PC-3 (cell line): Measurements from ENCODE around the gene ARHGEF37. TPM values are rescaled to one million over a fixed set of nuclear protein-coding genes. Genes with fewer than 3 reads are reported as not detected.

Experiments
- ATAC-seq: fragments of 200-7000 bp; cut with Tn5 transposase; 2 replicates; pipeline ENCODE4 v1.9.1; 2020; ENCODE audit warnings: mild to moderate bottlenecking, moderate library complexity
- BruUV-seq: library from RNA; stranded (reverse); fragments of 400-500 nt; replicated peaks from 2 replicates; lab custom pipeline; 2021; lab: Mats Ljungman, UMichigan
- CTCF ChIA-PET: fragments of 300-600 bp; sonication (Branson Sonifier 250); formaldehyde crosslinking; loops from one replicate; lab custom pipeline; 2022; ENCODE audit warnings: antibody characterized with exemption; lab: Charles Lee
- POLR2A ChIA-PET: fragments of 300-600 bp; sonication (Branson Sonifier 250); formaldehyde crosslinking; loops from one replicate; lab custom pipeline; 2022; ENCODE audit warnings: antibody characterized with exemption; ENCODE audit not compliant: unreplicated experiment; lab: Charles Lee
- DNase-seq: peaks from one replicate; pipeline ENCODE4 v3.0.0-alpha.2; 2015
- H2AFZ ChIP-seq: fragments of 300-600 bp; sonication (generic); 2 replicates; pipeline ENCODE4 v1.6.0; 2016; ENCODE audit warnings: antibody characterized with exemption, low read length
- H3F3A ChIP-seq: fragments of 300-600 bp; sonication (generic); one replicate; pipeline ENCODE4 v1.6.0; 2017; ENCODE audit warnings: antibody characterized with exemption, low read length, control low read depth, mild to moderate bottlenecking; ENCODE audit not compliant: unreplicated experiment
- H3K27ac ChIP-seq: fragments of 300-600 bp; sonication (generic); 2 replicates; pipeline ENCODE4 v1.5.1; 2016; ENCODE audit warnings: mild to moderate bottlenecking, low read length
- H3K27me3 ChIP-seq: fragments of 300-600 bp; sonication (generic); 2 replicates; pipeline ENCODE4 v1.6.1; 2016; ENCODE audit warnings: low read length, mixed read lengths
- H3K36me3 ChIP-seq: fragments of 300-600 bp; sonication (generic); 2 replicates; pipeline ENCODE4 v1.6.1; 2016; ENCODE audit warnings: low read depth, mixed run types, low read length, mixed read lengths
- H3K4me1 ChIP-seq: fragments of 300-600 bp; sonication (generic); 2 replicates; pipeline ENCODE4 v1.5.1; 2016; ENCODE audit warnings: low read length; ENCODE audit not compliant: insufficient read depth
- H3K4me2 ChIP-seq: fragments of 300-600 bp; sonication (generic); 2 replicates; pipeline ENCODE4 v1.6.0; 2016; ENCODE audit warnings: low read length
- H3K4me3 ChIP-seq: fragments of 300-600 bp; sonication (generic); 2 replicates; pipeline ENCODE4 v1.5.1; 2016; ENCODE audit warnings: mild to moderate bottlenecking, low read length, mixed read lengths
- H3K79me2 ChIP-seq: fragments of 300-600 bp; sonication (generic); 2 replicates; pipeline ENCODE4 v1.6.1; 2017; ENCODE audit warnings: low read length, mixed read lengths
- H3K9ac ChIP-seq: fragments of 300-600 bp; sonication (generic); 2 replicates; pipeline ENCODE4 v1.6.0; 2016; ENCODE audit warnings: mild to moderate bottlenecking, low read length
- H3K9me2 ChIP-seq: fragments of 300-600 bp; sonication (generic); replicated peaks from 2 replicates; pipeline ENCODE4 v1.6.1; 2016; ENCODE audit warnings: mixed run types, low read length, mixed read lengths
- H3K9me3 ChIP-seq: fragments of 300-600 bp; sonication (generic); 2 replicates; pipeline ENCODE4 v1.6.1; 2016; ENCODE audit warnings: low read length, mixed read lengths
- H4K20me1 ChIP-seq: fragments of 300-600 bp; sonication (generic); 2 replicates; pipeline ENCODE4 v1.6.1; 2016; ENCODE audit warnings: low read length, mixed read lengths
- CTCF ChIP-seq: fragments of 300-600 bp; sonication (generic); conservative IDR thresholded peaks from 2 replicates; pipeline ENCODE4 v1.5.1; 2017; ENCODE audit warnings: antibody characterized with exemption, low read depth, mild to moderate bottlenecking, low read length
- EZH2 ChIP-seq: fragments of 300-600 bp; sonication (generic); IDR thresholded peaks from one replicate; pipeline ENCODE4 v1.6.1; 2017; ENCODE audit warnings: antibody characterized with exemption, mild to moderate bottlenecking, low read length; ENCODE audit not compliant: unreplicated experiment
- EZH2phosphoT487 ChIP-seq: fragments of 300-600 bp; sonication (generic); IDR thresholded peaks from 2 replicates; pipeline ENCODE4 v1.6.1; 2018; ENCODE audit warnings: mild to moderate bottlenecking, antibody characterized with exemption, low read length, borderline replicate concordance
- intact Hi-C: fragments of 100-400 bp; cut with micrococcal nuclease; formaldehyde crosslinking; loops from 2 replicates; pipeline ENCODE4 v1.9.0; 2023
- total RNA-seq: library from RNA; depleted of rRNA; stranded (reverse); fragments of >200 nt; gene quantifications from 2 replicates; pipeline ENCODE4 v1.2.3, GENCODE V29; 2014

ARHGEF37 gene
- total RNA-seq, 1 experiment from 2014 or later = 6.5 TPM

GRCh38 chr5:149609640-149610219, 28.4 kb downstream of the ARHGEF37 start:
- no peaks in the 10 kb centered on the region for H3K9me2 ChIP-seq
- H3K36me3 ChIP-seq = peaks cover 12% of the 10 kb centered on the region; the same call in 1 of the 2 replicates
- CTCF ChIA-PET = interaction anchor here (0.7 kb wide), 1 partner anchor 26 kb away, joined by 3 read pairs; no protein-coding TSS in a partner anchor
- H3K27ac ChIP-seq = no peak overlapping the region
- H3K4me1 ChIP-seq = peaks cover 36% of the 10 kb centered on the region
- DNase-seq (no peak), ATAC-seq (no peak)
- peaks cover 7% of the 10 kb centered on the region for H3F3A ChIP-seq
- no peaks in the 10 kb centered on the region for H3K27me3 ChIP-seq
- H3K9me3 ChIP-seq = no peaks in the 10 kb centered on the region
- POLR2A ChIA-PET = no interaction called here
- no TSS peak for BruUV-seq
- no peak for TF ChIP-seq EZH2phosphoT487
- no peak for TF ChIP-seq CTCF
- no peak for TF ChIP-seq EZH2
- H3K4me3 ChIP-seq = no peak overlapping the region
- no peaks in the 10 kb centered on the region for H3K79me2 ChIP-seq
- no peak overlapping the region for H2AFZ ChIP-seq
- no peak overlapping the region for H3K4me2 ChIP-seq
- no peak overlapping the region for H3K9ac ChIP-seq
- H4K20me1 ChIP-seq = no peaks in the 10 kb centered on the region
- intact Hi-C loops = no loop called here

- TF ChIP-seq CTCF = no peak
- TF ChIP-seq EZH2phosphoT487 = no peak
- TF ChIP-seq EZH2 = no peak
- H3K9me3 ChIP-seq = no peaks in the 10 kb centered on the region
- no peaks in the 10 kb centered on the region for H3K27me3 ChIP-seq
- no TSS peak for BruUV-seq
- H3K9ac ChIP-seq = no peak overlapping the region
- ATAC-seq = no peak
- peaks cover under 1% of the 10 kb centered on the region for H3F3A ChIP-seq
- DNase-seq = no peak
- no peaks in the 10 kb centered on the region for H4K20me1 ChIP-seq
- peaks cover 12% of the 10 kb centered on the region; the same call in 1 of the 2 replicates for H3K36me3 ChIP-seq
- no peaks in the 10 kb centered on the region for H3K9me2 ChIP-seq
- no peak overlapping the region for H3K27ac ChIP-seq
- intact Hi-C loops = no loop called here
- no peaks in the 10 kb centered on the region for H3K79me2 ChIP-seq
- CTCF ChIA-PET = interaction anchor here (0.7 kb wide), 1 partner anchor 49 kb away, joined by 3 read pairs; no protein-coding TSS in a partner anchor
- POLR2A ChIA-PET = interaction anchor here (0.5 to 0.6 kb wide), 2 partner anchors 9 to 50 kb away, joined by 3 to 4 read pairs; no protein-coding TSS in a partner anchor
- H2AFZ ChIP-seq = no peak overlapping the region
- no peak overlapping the region for H3K4me2 ChIP-seq
- peaks cover 29% of the 10 kb centered on the region for H3K4me1 ChIP-seq
- no peak overlapping the region for H3K4me3 ChIP-seq
Measured at GRCh38 chr5:149610589-149611255, 29.4 kb downstream of the ARHGEF37 start.

DNA sequence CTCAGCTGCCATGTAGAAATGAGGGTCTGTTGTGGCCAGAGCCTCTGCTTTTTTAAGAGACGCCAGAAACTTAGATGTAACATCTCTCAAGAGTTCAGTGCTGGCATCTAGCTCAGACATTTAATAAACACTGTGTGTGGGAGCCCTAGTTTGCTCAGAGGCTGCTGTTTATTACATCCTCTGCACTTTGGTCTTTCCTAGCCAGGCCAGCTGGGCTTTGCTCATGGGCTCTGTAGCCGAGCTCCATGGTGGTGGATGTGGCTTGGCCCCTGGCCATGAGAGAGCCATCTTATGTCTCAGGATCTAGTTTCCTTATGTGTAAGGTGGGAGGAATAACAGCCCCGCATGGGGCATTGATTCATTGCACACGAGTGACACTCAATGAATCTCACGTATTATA, 30.0 kb downstream of the ARHGEF37 start:
- Histone ChIP-seq H3K27ac (no peak overlapping the region), H3K9ac (no peak overlapping the region), H2AFZ (no peak overlapping the region), H3K9me3 (no peaks in the 10 kb centered on the region), H3K79me2 (no peaks in the 10 kb centered on the region), H3F3A (no peaks in the 10 kb centered on the region), H3K36me3 (peaks cover 12% of the 10 kb centered on the region; the same call in 1 of the 2 replicates), H3K4me3 (no peak overlapping the region), H4K20me1 (no peaks in the 10 kb centered on the region), H3K9me2 (no peaks in the 10 kb centered on the region), H3K4me2 (no peak overlapping the region), H3K27me3 (no peaks in the 10 kb centered on the region), H3K4me1 (peaks cover 23% of the 10 kb centered on the region)
- CTCF ChIA-PET = no interaction called here
- peak; percentile 32 for ATAC-seq
- intact Hi-C loops = no loop called here
- TF ChIP-seq EZH2phosphoT487 = no peak
- TF ChIP-seq EZH2 = no peak
- TF ChIP-seq CTCF = no peak
- DNase-seq = no peak
- no TSS peak for BruUV-seq
- POLR2A ChIA-PET = interaction anchor here (0.6 kb wide), 2 partner anchors 50 to 53 kb away, joined by 3 to 4 read pairs; no protein-coding TSS in a partner anchor
